Activated T-helper 2 cell treated with anti-CD3 and anti-CD28 coated beads, Interferon-gamma antibody, Interleukin-2, Interleukin-4, amounts not matched to agents 10 μg/mL and 5 μg/mL and 100 μg/mL, durations not matched to agents 14 hours and 24 hours and 36 hours (primary cell): Measurements from ENCODE around the gene SYCE1L. TPM values are rescaled to one million over a fixed set of nuclear protein-coding genes. Genes with fewer than 3 reads are reported as not detected.

Source experiments
- DNase-seq: peaks from one replicate; pipeline ENCODE4 v3.0.0; 2021; ENCODE audit warnings: low spot score
- H3K27ac Mint-ChIP-seq: one replicate; pipeline ENCODE4 v1.8.0; 2021; ENCODE audit warnings: mixed read lengths
- H3K27me3 Mint-ChIP-seq: one replicate; pipeline ENCODE4 v1.8.0; 2021; ENCODE audit warnings: low read depth, mixed read lengths
- H3K36me3 Mint-ChIP-seq: one replicate; pipeline ENCODE4 v1.8.0; 2021; ENCODE audit warnings: low read depth, mixed read lengths
- H3K4me1 Mint-ChIP-seq: one replicate; pipeline ENCODE4 v1.8.0; 2021; ENCODE audit warnings: low read depth, mixed read lengths
- H3K4me3 Mint-ChIP-seq: one replicate; pipeline ENCODE4 v1.8.0; 2021; ENCODE audit warnings: low read depth, mild to moderate bottlenecking, moderate library complexity, mixed read lengths
- H3K9me3 Mint-ChIP-seq: one replicate; pipeline ENCODE4 v1.8.0; 2021; ENCODE audit warnings: mixed read lengths
- intact Hi-C: fragments of 100-400 bp; cut with micrococcal nuclease; formaldehyde crosslinking; loops from one replicate; pipeline ENCODE4 v1.15.1; 2023
- total RNA-seq: library from RNA; stranded (reverse); gene quantifications from 2 replicates; pipeline ENCODE4 v1.2.3, GENCODE V29; 2022

The SYCE1L gene
- total RNA-seq, 1 donor from 2014 or later, result 6.2 TPM

DNA sequence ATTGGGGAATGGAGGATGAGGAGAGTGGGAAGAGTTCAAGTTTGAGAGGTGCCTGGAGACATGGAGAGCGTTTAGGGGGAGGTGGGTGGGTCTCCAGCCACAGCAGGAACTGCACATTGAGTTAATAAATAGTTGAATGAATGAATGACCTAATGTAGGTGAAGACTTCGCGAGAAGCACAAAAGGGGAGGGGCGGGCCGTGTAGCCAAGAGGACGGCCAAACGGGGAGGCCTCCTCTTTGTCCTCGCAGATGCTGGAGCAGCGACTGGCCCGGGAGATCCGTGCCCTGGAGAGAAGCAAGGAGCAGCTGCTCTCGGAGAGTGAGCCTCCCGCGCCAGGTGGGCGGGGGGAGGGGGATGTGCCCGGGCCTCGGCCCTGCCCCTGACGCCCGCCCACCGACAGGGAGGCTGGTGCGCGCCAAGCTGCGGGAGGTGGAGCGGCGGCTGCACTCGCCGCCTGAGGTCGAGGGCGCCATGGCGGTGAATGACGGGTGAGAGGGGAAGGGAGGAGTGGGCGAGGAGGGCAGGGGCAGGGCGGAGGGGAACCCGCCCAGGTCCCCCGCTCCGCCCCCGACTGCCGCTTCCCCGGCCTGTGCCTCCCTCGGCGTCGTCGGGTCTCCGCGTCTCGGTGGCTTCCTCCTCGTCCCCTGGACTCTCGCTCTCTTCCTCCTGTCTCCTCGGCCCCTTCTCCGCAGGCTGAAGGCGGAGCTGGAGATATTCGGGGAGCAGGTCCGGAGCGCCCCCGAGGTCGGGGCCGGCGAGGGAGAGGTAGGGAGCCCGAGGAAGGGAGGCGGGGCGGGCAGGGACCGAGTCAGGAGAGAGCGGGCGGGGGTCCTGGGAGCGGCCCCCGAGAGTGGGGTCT is 12.9 kb downstream of the SYCE1L start:
- Mint-ChIP-seq H3K4me1 (peaks cover 11% of the 10 kb centered on the region), H3K4me3 (peak overlapping the region; percentile 81), H3K27me3 (no peaks in the 10 kb centered on the region), H3K27ac (peak overlapping the region; percentile 62), H3K36me3 (no peaks in the 10 kb centered on the region), H3K9me3 (no peaks in the 10 kb centered on the region)
- intact Hi-C loops, result no loop called here
- DNase-seq, result peak; percentile 66

DNA sequence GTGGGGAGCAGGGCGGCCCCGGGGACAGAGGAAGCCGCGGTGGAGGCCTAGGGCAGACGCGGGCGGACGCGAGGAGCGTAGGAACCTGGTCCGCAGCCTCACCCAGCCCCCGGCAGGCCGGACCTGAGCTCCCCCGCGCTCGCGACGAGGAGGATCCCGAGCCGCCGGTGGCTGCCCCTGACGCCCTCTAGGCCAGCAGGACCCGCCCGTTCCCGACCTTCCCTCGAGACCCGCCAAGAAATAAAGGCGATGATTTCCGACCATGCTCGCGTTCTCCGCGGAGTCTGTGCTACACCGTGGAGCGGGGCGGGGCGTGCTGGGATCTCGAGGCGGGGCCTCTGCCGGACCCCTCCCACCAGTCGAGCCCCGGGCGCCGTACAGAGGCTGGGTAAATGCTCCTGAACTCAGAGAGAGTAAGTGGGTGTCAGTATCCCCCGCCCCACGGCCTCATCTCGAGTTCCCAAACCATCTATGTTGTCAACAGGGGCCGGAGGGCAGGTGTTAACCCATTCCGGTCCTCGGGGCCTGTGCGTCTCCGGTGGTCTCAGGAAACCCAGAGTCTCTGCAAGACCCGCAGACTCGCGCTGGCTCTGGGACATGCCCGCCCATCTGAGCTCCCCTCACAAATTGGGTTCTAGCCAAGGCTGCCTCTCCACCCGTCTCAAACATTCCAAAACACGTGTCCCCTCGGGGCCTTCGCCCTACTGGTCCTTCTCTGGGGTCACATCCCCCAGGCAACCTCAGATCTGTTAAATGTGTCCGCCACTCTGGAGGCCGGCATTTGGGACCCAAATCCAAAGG is 13.7 kb downstream of the SYCE1L start:
- peak; percentile 70 for DNase-seq
- peak overlapping the region; percentile 81 for H3K4me3 Mint-ChIP-seq
- H3K9me3 Mint-ChIP-seq, result no peaks in the 10 kb centered on the region
- H3K27ac Mint-ChIP-seq, result peak overlapping the region; percentile 54
- H3K36me3 Mint-ChIP-seq, result no peaks in the 10 kb centered on the region
- no peaks in the 10 kb centered on the region for H3K27me3 Mint-ChIP-seq
- H3K4me1 Mint-ChIP-seq, result peaks cover 11% of the 10 kb centered on the region
- intact Hi-C loops, result loop anchor here (1.0 kb wide), 1 partner anchor 23 kb away; no protein-coding TSS in a partner anchor

DNA sequence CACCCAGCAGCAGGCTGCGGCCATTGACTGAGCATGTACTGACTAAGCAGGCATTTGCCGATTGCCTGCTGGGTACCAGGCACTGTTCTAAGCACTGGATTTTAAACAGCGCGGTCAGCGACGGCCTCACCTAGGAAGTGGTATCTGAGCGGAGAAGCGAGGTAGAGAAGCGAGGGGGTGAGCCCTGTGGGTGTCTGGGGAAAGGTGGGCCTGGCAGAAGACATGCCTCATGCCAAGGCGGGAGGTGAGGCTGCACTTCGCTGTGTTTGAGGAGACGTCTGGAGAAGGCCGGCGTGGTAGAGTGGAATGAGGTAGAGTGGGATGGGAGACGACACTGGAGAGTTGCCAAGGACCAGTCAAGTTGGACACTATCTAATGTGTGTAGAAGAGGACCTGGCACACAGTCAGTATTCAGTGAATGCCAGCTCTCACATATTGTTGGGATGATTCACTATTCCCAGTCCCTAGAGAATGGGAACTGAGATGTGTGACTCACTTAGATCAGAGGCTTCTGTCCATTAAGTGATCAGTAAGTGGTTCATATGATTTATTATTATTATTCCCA is 14.4 kb downstream of the SYCE1L start:
- peaks cover 11% of the 10 kb centered on the region for H3K4me1 Mint-ChIP-seq
- DNase-seq, result no peak
- H3K9me3 Mint-ChIP-seq, result no peaks in the 10 kb centered on the region
- H3K4me3 Mint-ChIP-seq, result peak overlapping the region; percentile 81
- H3K27ac Mint-ChIP-seq, result no peak overlapping the region
- intact Hi-C loops, result loop anchor here (1.0 kb wide), 1 partner anchor 23 kb away; no protein-coding TSS in a partner anchor
- H3K27me3 Mint-ChIP-seq, result no peaks in the 10 kb centered on the region
- H3K36me3 Mint-ChIP-seq, result no peaks in the 10 kb centered on the region

DNA sequence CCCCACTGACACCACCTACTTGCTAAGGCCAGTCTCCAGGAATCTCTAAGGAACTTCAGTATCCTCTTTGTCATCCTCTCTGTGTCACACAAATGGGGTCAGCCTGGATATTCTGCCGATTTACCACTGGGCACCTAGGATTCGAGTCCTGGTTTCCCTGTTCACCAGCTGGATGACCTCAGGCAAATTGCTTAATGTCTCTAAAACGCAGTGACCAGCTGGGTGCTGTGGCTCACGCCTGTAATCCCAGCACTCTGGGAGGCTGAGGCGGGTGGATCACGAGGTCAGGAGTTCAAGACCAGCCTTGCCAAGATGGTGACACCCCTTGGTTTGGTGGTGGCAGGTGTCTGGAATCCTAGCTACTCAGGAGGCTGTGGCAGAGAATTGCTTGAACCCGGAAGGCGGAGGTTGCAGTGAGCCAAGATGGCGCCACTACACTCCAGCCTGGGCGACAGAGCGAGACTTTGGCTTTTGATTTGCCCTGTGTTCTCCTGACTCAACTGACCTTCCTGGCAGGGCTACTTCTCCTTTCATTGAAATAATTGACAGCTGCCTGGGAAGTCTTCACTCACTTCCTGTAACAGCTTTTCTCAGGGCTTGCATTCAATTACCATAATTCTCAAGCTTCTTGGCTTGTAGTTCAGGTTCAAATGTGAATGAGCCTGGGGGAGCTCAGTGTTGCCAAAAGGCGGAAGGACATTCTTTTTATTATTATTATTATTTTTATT is 15.4 kb downstream of the SYCE1L start:
- intact Hi-C loops, result no loop called here
- DNase-seq, result no peak
- Mint-ChIP-seq H3K4me3 (no peak overlapping the region), H3K36me3 (no peaks in the 10 kb centered on the region), H3K27me3 (no peaks in the 10 kb centered on the region), H3K9me3 (no peaks in the 10 kb centered on the region), H3K27ac (no peak overlapping the region), H3K4me1 (peaks cover 11% of the 10 kb centered on the region)

DNA sequence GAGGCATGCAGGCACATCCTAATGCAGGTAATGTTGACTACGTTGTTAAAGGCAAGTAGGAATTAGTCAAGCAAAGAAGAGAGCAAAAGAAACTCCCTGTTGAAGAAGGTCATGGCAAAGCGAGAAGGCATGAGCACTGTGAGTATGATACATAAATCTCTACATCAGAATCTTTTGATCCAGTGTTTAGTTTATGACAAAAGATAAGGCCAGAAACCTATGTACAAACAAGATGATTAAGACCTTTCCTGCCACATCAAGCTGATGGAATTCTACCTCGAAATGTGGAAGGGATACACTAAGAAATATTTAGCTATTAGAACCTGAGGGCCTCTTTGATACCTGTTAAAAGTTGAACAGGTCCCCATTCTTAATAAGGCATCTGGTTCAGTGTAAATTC is 20.2 kb downstream of the SYCE1L start:
- H3K9me3 Mint-ChIP-seq, result no peaks in the 10 kb centered on the region
- no peak overlapping the region for H3K4me3 Mint-ChIP-seq
- no peaks in the 10 kb centered on the region for H3K36me3 Mint-ChIP-seq
- H3K27ac Mint-ChIP-seq, result no peak overlapping the region
- DNase-seq, result no peak
- intact Hi-C loops, result no loop called here
- H3K27me3 Mint-ChIP-seq, result no peaks in the 10 kb centered on the region
- no peaks in the 10 kb centered on the region for H3K4me1 Mint-ChIP-seq

DNA sequence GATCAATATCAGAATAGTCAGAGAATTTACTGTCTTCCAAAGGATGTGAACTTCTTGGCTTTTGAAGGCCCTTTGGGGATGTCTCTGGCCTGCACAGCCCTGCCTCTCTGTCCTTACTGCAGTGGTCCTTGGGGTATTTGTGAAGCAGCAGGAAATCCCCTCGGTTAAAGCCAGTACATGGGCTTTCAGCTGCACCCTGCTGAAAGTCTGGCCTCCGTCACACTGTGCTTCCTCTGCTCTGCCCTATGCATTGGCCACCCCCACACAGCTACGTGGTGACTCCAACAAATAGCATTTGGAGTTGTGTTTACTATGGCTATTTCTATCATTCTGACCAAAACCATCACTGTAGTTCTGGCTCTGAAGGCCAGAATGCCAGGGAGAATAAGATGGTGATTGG is 21.2 kb downstream of the SYCE1L start:
- intact Hi-C loops, result no loop called here
- no peak overlapping the region for H3K27ac Mint-ChIP-seq
- peaks cover 3% of the 10 kb centered on the region for H3K27me3 Mint-ChIP-seq
- DNase-seq, result no peak
- H3K4me3 Mint-ChIP-seq, result no peak overlapping the region
- no peaks in the 10 kb centered on the region for H3K9me3 Mint-ChIP-seq
- H3K4me1 Mint-ChIP-seq, result no peaks in the 10 kb centered on the region
- no peaks in the 10 kb centered on the region for H3K36me3 Mint-ChIP-seq

DNA sequence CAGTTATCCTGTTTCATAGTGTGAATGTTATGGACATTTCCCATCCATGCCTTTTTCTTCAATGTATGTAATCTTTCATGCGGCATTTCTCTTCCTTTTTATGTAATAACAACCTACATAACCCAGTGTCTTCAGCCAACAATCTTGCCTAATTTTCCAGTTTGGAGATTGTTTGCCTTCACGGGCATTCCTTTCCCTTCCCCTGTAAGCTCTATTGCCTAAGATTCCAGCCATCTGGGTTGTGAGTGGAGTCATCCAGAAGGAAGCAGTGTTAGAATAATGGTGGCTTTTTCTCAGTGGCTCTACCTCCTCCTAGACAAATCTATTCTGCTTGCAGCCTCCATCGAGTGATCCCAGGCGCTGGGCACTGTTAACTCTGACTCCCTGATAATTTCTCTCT is 22.3 kb downstream of the SYCE1L start:
- no peak overlapping the region for H3K4me3 Mint-ChIP-seq
- intact Hi-C loops, result no loop called here
- peaks cover 3% of the 10 kb centered on the region for H3K27me3 Mint-ChIP-seq
- no peaks in the 10 kb centered on the region for H3K4me1 Mint-ChIP-seq
- H3K9me3 Mint-ChIP-seq, result no peaks in the 10 kb centered on the region
- H3K36me3 Mint-ChIP-seq, result no peaks in the 10 kb centered on the region
- no peak for DNase-seq
- H3K27ac Mint-ChIP-seq, result no peak overlapping the region

DNA sequence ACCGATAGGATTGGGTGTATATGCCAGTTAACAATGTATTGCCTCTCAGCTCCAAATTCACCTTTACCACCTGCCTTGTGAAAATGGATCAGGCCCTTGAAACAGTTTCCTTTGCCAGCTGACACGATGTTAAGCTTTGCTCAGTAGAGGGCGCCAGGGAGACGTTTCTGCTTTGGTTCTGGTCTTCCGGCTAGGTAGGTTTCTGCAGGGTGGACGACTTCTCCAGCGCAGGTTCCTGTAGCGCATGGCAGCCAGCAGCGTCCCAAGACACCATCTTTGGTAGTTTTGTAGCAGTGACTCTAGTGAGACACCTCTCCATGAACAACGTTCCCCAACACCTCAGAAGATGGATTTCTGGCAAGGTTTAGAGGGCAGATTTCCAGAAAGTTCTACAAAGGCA is 24.0 kb downstream of the SYCE1L start:
- Mint-ChIP-seq H3K27ac (no peak overlapping the region), H3K36me3 (no peaks in the 10 kb centered on the region), H3K4me1 (peaks cover 3% of the 10 kb centered on the region), H3K4me3 (no peak overlapping the region), H3K27me3 (peaks cover 3% of the 10 kb centered on the region), H3K9me3 (no peaks in the 10 kb centered on the region)
- DNase-seq, result no peak
- intact Hi-C loops, result no loop called here

DNA sequence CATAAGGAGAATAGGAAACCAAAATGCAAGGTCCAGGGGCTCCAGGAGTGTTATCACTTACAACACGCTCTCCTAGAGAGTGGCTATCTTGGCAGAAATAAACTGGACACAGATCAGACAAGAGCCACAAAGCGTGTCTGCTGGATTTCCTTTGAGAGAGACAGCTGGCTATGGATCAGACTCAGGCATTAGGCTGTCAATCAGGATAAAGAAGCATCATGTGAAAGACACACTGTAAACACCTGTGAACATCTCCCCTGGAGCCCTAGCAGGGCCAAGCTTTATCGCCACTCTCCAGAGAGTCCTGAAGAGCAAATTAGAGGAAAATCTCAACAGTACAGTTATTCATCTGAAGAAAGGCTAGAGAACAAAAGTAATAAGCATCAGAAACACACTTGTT is 26.0 kb downstream of the SYCE1L start:
- H3K9me3 Mint-ChIP-seq, result no peaks in the 10 kb centered on the region
- no peaks in the 10 kb centered on the region for H3K36me3 Mint-ChIP-seq
- no peak for DNase-seq
- peaks cover 3% of the 10 kb centered on the region for H3K27me3 Mint-ChIP-seq
- H3K27ac Mint-ChIP-seq, result no peak overlapping the region
- no peak overlapping the region for H3K4me3 Mint-ChIP-seq
- peaks cover 3% of the 10 kb centered on the region for H3K4me1 Mint-ChIP-seq
- intact Hi-C loops, result no loop called here

DNA sequence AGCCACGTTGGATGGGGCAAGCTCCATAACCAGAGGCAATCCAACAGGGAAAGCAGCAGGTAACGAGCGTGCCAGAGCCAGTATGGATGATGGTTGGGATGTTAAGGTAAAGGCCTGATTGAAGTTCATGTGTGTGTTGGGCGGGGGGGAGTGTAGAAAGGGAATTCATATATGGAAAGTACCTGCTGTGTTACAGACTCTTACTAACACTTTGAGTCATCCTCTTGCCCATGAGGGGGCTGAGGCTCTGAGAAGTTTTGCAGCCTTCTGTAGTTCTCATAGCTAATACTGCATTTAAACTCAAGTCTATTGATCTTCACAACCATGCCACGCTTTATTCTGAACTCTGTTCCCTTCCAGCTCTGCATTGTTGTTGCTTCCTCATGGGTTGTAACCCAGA is 28.5 kb downstream of the SYCE1L start:
- intact Hi-C loops, result no loop called here
- no peak for DNase-seq
- no peaks in the 10 kb centered on the region for H3K9me3 Mint-ChIP-seq
- no peaks in the 10 kb centered on the region for H3K36me3 Mint-ChIP-seq
- H3K27ac Mint-ChIP-seq, result no peak overlapping the region
- no peak overlapping the region for H3K4me3 Mint-ChIP-seq
- H3K4me1 Mint-ChIP-seq, result peaks cover 3% of the 10 kb centered on the region
- H3K27me3 Mint-ChIP-seq, result peaks cover 3% of the 10 kb centered on the region

DNA sequence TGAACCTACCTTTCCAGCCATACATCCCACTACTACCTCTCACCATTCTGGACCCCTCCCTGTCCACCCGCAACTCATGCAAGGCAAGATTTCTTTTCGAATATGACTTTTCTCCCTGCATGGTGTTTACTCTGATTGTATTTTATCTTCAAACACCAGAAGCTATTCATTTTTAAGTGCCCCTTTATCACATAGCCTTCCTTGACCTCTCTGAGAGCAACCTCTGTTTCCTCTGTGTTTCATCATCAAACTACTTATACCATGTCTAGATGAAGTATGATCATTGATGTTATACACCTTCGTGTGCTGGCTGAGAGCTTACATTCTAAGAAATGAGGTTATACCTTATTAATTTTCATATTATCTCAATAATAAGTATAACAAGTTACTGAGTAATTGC is 31.8 kb downstream of the SYCE1L start:
- Mint-ChIP-seq H3K36me3 (no peaks in the 10 kb centered on the region), H3K27me3 (peaks cover 5% of the 10 kb centered on the region), H3K4me3 (no peak overlapping the region), H3K9me3 (no peaks in the 10 kb centered on the region), H3K27ac (no peak overlapping the region), H3K4me1 (peaks cover 5% of the 10 kb centered on the region)
- no peak for DNase-seq
- intact Hi-C loops, result no loop called here

DNA sequence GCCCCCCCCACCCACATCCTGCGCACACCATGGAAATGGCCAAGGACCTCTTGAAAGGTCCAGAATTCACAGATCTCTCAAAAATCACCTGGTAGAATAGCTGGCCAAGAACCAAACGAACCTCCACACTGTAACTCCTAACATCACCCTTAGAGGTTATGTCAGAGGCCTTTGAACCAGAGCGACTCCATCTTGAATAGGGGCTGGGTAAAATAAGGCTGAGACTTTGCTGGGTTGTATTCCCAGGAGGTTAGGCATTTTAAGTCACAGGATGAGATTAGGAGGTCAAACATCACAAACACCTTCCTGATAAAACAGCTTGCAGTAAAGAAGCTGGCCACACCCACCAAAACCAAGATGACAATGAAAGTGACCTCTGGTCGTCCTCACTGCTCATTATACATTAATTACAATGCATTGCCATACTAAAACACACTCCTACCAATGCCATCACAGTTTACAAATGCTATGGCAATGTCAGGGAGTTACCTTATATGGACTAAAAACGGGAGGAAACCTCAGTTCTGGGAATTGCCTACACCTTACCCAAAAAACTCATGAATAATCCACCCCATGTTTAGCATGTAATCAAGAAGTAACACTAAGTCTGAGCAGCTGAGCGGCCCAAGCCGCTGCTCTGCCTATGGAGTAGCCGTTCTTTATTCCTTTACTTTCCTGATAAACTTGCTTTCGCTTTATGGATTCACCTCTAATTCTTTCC is 34.8 kb downstream of the SYCE1L start:
- no peaks in the 10 kb centered on the region for H3K9me3 Mint-ChIP-seq
- intact Hi-C loops, result no loop called here
- H3K36me3 Mint-ChIP-seq, result no peaks in the 10 kb centered on the region
- no peak for DNase-seq
- H3K4me1 Mint-ChIP-seq, result peaks cover 8% of the 10 kb centered on the region
- no peak overlapping the region for H3K27ac Mint-ChIP-seq
- no peak overlapping the region for H3K4me3 Mint-ChIP-seq
- peaks cover 8% of the 10 kb centered on the region for H3K27me3 Mint-ChIP-seq
